Motor neuron (in vitro differentiated cells): ENCODE measurements around the gene BCR. TPM values are rescaled to one million over a fixed set of nuclear protein-coding genes. Genes with fewer than 3 reads are reported as not detected.

Source experiments
- ATAC-seq, 8 experiments: fragments of 200-7000 bp; cut with Tn5 transposase; replicated peaks in 6 of 8; 2 replicates each; pipeline ENCODE4 v1.8.0; 2021; ENCODE audit warnings: mild to moderate bottlenecking in 8 of 8, moderate library complexity in 8 of 8
- H3K27ac ChIP-seq, 2 donors: fragments of 250-450 bp; sonication (Bioruptor Pico); 2 replicates each; pipeline ENCODE4 v1.9.0; 2021; ENCODE audit warnings: antibody characterized with exemption in 2 of 2, mild to moderate bottlenecking in 2 of 2, moderate library complexity in 1 of 2
- H3K4me1 ChIP-seq, 2 donors: fragments of 250-450 bp; sonication (Bioruptor Pico); replicated peaks in 1 of 2; 2 replicates each; pipeline ENCODE4 v1.6.1; 2021; ENCODE audit warnings: antibody characterized with exemption in 2 of 2, mild to moderate bottlenecking in 2 of 2, moderate library complexity in 1 of 2
- H3K4me3 ChIP-seq, 5 donors: fragments of 250-450 bp; sonication (Bioruptor Pico); 2 replicates each; pipeline ENCODE4 v1.9.0; 2021; ENCODE audit warnings: antibody characterized with exemption in 5 of 5, mild to moderate bottlenecking in 5 of 5, moderate library complexity in 4 of 5
- WGBS, 10 experiments: fragments of 450-650 bp; shearing (Covaris generic); methylation state at CpG; one replicate each; pipeline ENCODE4 v1.0.0; 2022; 5-methylcytosine and 5-hydroxymethylcytosine counted together
- in situ Hi-C, 9 experiments: fragments of 400-800 bp; cut with MboI; loops; one replicate each; pipeline ENCODE4 v1.15.0; 2021; ENCODE audit warnings: low sequenced_read_pairs in 9 of 9, low pct_unique_long_range_greater_than_20kb in 2 of 9; ENCODE audit not compliant: unreplicated experiment in 9 of 9
- total RNA-seq, 8 experiments: library from RNA; unstranded; fragments of 300-600 nt; gene quantifications; 2 replicates each; pipeline versions ENCODE4 v1.2.3 to v1.2.4, GENCODE V29; 2022

Gene BCR
- total RNA-seq, 8 experiments from 2014 or later, result 20.7 to 41.5 (median 28.6) TPM

DNA sequence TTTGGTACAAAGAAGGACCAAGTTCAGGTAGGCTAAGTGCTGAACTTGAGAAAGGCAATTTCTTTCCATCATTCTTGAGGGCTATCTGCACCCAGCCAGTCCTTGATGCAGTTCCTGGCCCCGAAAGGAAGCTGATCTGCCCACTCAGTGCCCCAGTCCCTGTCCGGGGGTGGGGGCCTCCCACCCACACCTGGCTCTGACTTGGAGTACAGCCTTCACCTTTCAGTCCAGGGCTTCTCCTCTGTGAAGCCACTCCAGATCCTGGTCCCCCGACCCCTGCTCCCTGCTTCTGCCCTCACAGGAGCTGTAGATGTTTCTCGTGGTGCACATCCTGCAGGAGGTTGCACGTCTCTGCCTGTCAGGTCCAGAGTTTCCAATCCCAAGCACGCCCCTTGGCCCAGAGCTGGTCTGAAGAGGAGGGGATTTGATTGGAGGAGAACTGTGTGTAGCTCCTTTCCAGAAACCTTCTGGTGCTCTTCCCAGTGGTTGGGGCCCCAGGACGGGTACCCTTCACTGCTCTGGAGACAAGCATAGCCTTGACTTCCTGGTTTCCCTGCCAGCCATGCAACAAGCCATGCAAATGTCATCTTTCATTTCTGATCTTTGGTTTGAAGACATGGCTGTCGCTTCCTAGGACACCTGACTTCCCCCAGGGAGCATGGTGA lies 75.3 kb downstream of the BCR start:
- WGBS, 10 experiments, result 40 to 100% (median 86%) methylated on average over 1 to 3 of the region's 8 CpGs; no CpG with 5 or more reads in 4 of the 10 experiments
- H3K4me3 ChIP-seq, result no peak overlapping the region
- H3K4me1 ChIP-seq, result peaks cover 8 to 19% of the 10 kb centered on the region in 2 donors
- no peak for ATAC-seq
- in situ Hi-C loops, result no loop called here
- H3K27ac ChIP-seq, result peak overlapping the region; percentile 22 to 61

DNA sequence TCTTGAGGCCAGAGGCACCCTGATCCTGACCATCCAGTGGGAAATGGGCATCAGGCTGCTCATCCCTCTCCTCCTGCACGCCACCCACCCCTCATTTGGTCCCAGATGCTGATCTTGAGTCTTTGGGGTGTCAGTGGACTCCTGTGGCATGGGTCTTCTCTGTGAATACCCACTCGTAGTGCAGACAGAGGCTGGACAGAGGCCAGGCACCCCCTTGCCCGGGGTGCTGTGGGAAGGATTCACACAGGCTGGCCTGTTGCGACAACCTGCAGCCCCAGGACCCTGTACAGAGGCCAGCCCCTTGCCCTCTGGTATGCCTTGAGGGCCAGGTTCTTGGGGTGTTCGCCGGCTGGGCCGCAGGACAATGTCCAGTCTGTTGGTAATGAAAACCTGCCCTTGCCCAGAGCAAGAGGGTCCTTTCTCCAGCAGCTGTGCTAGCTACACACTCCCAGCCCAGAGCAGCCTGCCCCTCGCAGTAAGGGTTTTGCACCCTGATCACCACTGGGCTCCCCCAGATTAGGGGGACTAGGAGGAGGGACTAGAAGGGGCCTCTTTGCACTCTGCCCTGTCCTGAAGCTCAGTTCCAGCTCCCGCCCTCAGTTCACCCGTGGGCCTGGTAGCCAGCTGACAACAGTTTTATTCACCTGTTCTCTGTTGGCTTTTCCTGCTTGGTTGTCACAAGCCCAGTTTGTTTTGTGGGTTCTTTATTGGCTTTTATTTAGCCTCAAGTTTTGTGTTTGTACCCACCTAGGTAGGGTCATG lies 76.0 kb downstream of the BCR start:
- WGBS, 10 experiments, result 51 to 100% (median 87%) methylated on average over 1 to 9 of the region's 10 CpGs; no CpG with 5 or more reads in 4 of the 10 experiments
- no peak overlapping the region for H3K4me3 ChIP-seq
- peaks cover 8 to 19% of the 10 kb centered on the region in 2 donors for H3K4me1 ChIP-seq
- in situ Hi-C loops, result no loop called here
- H3K27ac ChIP-seq, result peak overlapping the region; percentile 22 to 59
- ATAC-seq, result no peak

DNA sequence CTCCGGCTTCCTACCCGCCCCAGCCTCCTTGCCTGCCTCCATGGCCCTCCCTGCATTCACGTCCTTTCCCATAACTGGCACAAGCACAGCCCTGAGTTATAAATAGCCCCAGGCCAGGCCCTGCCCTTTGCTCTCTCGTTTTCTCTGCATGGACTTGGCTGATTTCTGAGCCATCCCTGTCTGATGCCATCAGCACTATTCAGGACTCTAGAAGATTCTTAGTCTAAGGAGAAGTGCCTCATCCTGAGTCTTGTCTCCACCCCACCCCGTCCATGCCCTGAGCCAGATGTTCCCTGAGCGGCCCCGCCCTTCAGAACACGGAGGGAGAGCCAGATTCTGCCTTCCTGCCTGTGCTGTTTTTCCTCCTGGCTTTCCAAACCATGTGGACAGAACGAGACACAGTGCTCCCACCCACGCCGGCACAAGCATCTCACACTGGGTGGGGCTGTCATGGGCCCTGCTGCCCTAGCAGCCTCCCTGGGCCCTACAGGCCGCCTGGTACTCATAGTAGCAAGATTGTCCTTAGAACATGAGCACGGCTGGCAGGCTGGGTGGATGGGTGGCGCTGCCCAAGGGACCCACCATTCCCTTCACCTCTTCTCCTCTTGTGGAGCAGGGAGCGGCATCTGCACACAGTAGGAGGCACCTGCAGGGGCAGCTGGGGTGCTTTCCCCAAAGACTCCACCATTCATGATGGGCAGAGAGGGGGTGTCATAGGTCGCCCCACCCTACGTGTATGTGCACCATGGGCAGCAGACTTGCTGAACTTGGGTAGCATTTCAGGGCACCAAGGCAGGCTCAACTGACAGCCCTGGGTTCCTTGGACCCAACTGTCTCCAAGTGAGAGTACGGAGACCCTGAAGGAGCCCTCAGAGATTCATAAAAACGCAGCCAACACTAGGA lies 76.9 kb downstream of the BCR start:
- H3K27ac ChIP-seq, result peak overlapping the region in 1 of 2 donors; percentile 59
- no peak overlapping the region for H3K4me3 ChIP-seq
- WGBS, 10 experiments, result 0 to 100% (median 82%) methylated on average over 2 to 14 of the region's 19 CpGs; no CpG with 5 or more reads in 4 of the 10 experiments
- peak in 4 of 8 experiments; percentile 36 to 98 (median 96) for ATAC-seq
- peaks cover 8 to 22% of the 10 kb centered on the region in 2 donors for H3K4me1 ChIP-seq
- in situ Hi-C loops, result no loop called here

GRCh38 chr22:23257889-23258825 lies 77.8 kb downstream of the BCR start:
- peak overlapping the region in 1 of 2 donors; percentile 51 for H3K27ac ChIP-seq
- H3K4me3 ChIP-seq, result no peak overlapping the region
- peaks cover 2 to 23% of the 10 kb centered on the region in 2 donors for H3K4me1 ChIP-seq
- ATAC-seq, result no peak
- WGBS, 10 experiments, result 80 to 100% (median 89%) methylated on average over 1 to 13 of the region's 15 CpGs; no CpG with 5 or more reads in 3 of the 10 experiments
- in situ Hi-C loops, result no loop called here

DNA sequence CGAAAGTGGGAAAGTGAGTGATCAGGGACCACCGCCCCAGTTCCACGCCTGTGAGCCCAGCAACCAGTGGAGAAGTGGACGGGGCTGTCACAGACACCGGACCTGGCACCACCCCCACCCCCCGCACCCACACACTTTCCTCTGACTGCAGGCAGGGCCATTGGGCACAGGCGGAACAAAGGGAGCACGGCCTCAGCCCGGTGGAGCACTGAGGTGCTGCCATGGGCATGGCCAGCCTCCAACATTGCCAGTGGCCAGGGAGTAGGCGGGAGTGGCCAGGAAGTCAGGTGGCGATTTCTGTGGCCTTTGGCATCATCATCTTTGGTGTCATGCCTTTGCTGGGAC lies 78.5 kb downstream of the BCR start:
- H3K4me3 ChIP-seq, result no peak overlapping the region

DNA sequence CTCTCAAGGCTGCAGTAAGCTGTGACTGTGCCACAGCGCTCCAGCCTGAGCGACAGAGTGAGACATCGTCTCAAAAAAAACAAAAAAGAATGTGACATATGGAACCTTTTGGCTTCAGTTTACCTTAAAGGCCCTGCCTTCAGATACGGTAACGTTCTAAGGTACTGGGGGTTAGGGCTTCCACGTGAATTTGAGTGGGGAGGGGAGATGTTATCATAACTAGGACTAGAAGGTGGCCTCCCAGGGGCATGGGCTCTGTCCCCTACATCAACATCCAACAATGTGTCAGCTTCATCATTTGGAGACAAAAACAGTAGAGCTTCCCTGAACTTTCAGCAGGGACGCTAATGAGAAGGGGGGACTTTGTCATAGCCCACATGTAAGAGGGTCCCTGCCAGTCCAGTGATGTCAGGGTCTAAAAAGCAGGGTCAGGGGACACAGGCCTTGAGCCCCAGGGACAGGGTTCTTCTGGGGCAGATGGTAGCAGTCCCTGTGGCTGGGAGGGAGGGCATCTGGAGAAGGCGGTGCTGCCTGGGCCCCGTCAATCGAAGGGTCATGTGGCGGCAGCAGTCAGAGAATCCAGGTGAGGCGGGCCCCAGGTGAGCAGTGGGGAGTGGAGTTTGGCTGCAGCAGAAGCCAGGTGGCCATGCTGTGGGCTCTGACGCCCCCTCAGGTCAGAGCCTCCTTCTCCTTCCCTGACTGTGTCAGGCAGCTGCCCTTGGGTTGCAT lies 79.8 kb downstream of the BCR start:
- in situ Hi-C loops, result no loop called here
- ATAC-seq, result no peak
- H3K4me3 ChIP-seq, result no peak overlapping the region
- H3K4me1 ChIP-seq, result peaks cover 0 to 9% of the 10 kb centered on the region in 2 donors
- WGBS, 10 experiments, result 60 to 100% (median 93%) methylated on average over 1 to 6 of the region's 13 CpGs; no CpG with 5 or more reads in 3 of the 10 experiments
- H3K27ac ChIP-seq, result peak overlapping the region; percentile 37 to 69

More for the DNA sequence above, 78.5 kb downstream of the BCR start:
- in situ Hi-C loops, result no loop called here
- peaks cover 0 to 19% of the 10 kb centered on the region in 2 donors for H3K4me1 ChIP-seq
- WGBS, 10 experiments, result 95 to 100% (median 100%) methylated on average over 1 to 3 of the region's 11 CpGs; no CpG with 5 or more reads in 7 of the 10 experiments
- H3K27ac ChIP-seq, result peak overlapping the region; percentile 47 to 69
- no peak for ATAC-seq

DNA sequence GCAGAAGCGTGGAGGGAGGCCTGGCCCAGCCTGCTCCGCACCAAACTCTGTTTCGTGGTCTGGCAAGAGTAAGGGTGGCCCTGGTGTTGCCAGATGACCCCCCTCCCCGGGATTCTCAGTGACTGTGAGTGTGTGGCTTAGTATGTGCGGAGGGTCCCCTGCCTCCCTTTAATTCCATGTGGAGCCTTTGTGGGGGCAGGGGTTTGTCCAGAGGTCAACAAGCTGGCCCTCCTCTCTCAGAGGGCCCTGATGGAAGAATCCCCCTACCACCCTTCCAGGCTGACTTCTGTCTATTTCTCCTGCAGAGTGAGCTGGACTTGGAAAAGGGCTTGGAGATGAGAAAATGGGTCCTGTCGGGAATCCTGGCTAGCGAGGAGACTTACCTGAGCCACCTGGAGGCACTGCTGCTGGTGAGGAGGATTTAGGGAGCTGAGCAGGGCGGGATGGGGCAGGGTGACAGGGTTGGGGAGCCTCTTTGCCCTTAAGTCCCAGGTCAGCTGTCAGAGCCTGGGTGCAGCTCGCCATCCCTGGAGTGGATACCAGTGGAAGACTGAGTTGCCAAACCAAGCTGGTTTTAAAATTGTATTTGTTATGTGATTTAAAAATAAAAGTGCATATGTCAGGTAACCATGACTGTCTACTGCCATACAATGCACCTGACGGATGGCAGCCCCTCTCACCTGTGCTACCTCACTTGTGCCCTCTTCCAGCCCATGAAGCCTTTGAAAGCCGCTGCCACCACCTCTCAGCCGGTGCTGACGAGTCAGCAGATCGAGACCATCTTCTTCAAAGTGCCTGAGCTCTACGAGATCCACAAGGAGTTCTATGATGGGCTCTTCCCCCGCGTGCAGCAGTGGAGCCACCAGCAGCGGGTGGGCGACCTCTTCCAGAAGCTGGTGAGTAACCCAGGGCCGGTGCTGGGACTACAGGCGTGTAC lies 80.6 kb downstream of the BCR start:
- Histone ChIP-seq H3K4me3 (no peak overlapping the region), H3K27ac (peak overlapping the region; percentile 45 to 69), H3K4me1 (peaks cover 0 to 9% of the 10 kb centered on the region in 2 donors)
- in situ Hi-C loops, result no loop called here
- ATAC-seq, result no peak
- WGBS, 10 experiments, result 94 to 100% (median 100%) methylated on average over 1 to 6 of the region's 21 CpGs; no CpG with 5 or more reads in 3 of the 10 experiments

GRCh38 chr22:23261900-23262450 lies 81.7 kb downstream of the BCR start:
- H3K4me1 ChIP-seq, result peaks cover 0 to 9% of the 10 kb centered on the region in 2 donors
- peak overlapping the region; percentile 45 to 46 for H3K27ac ChIP-seq
- in situ Hi-C loops, result no loop called here
- 50 to 100% (median 88%) methylated on average over 1 to 4 of the region's 10 CpGs; no CpG with 5 or more reads in 2 of the 10 experiments for WGBS, 10 experiments
- no peak overlapping the region for H3K4me3 ChIP-seq
- ATAC-seq, result peak in 2 of 8 experiments; percentile 6 to 7

- in situ Hi-C loops, result no loop called here
- H3K4me3 ChIP-seq, result no peak overlapping the region
- 76 to 100% (median 90%) methylated on average over 2 to 12 of the region's 60 CpGs; no CpG with 5 or more reads in 5 of the 10 experiments for WGBS, 10 experiments
- H3K4me1 ChIP-seq, result peaks cover 0 to 9% of the 10 kb centered on the region in 2 donors
- peak overlapping the region in 1 of 2 donors; percentile 71 for H3K27ac ChIP-seq
- ATAC-seq, result peak in 4 of 8 experiments; percentile 42 to 97 (median 55)
Observed at GRCh38 chr22:23262518-23263332, 82.4 kb downstream of the BCR start.
